HEK293T (cell line): ENCODE measurements around the gene CTNNA3.

ENCODE experiments used
- ARNT ChIP-seq: fragments of 450-650 bp; IDR thresholded peaks from 2 replicates; pipeline ENCODE4 v1.6.1; 2017; ENCODE audit warnings: mild to moderate bottlenecking
- BHLHE40 ChIP-seq: fragments of 450-650 bp; IDR thresholded peaks from 2 replicates; pipeline ENCODE4 v1.6.1; 2016; ENCODE audit warnings: mild to moderate bottlenecking, moderate library complexity, borderline replicate concordance
- ELF4 ChIP-seq: fragments of 450-650 bp; IDR thresholded peaks from 2 replicates; pipeline ENCODE4 v1.6.1; 2017; ENCODE audit warnings: antibody characterized with exemption
- TARDBP ChIP-seq: fragments of 450-650 bp; IDR thresholded peaks from 2 replicates; pipeline ENCODE4 v1.6.1; 2016

GRCh38 chr10:66368146-66368545 is 1327.8 kb downstream of the CTNNA3 start:
- TF ChIP-seq BHLHE40 (no peak), ELF4 (no peak), TARDBP (no peak), ARNT (no peak)
